HG02884 (cell line): ENCODE data around the gene SOD3.

Experiments used
- ATAC-seq: cut with Tn5 transposase; IDR thresholded peaks from one replicate; pipeline ENCODE4 v1.9.1; 2021; ENCODE audit warnings: mild to moderate bottlenecking, moderate library complexity; ENCODE audit not compliant: unreplicated experiment

The SOD3 gene

DNA sequence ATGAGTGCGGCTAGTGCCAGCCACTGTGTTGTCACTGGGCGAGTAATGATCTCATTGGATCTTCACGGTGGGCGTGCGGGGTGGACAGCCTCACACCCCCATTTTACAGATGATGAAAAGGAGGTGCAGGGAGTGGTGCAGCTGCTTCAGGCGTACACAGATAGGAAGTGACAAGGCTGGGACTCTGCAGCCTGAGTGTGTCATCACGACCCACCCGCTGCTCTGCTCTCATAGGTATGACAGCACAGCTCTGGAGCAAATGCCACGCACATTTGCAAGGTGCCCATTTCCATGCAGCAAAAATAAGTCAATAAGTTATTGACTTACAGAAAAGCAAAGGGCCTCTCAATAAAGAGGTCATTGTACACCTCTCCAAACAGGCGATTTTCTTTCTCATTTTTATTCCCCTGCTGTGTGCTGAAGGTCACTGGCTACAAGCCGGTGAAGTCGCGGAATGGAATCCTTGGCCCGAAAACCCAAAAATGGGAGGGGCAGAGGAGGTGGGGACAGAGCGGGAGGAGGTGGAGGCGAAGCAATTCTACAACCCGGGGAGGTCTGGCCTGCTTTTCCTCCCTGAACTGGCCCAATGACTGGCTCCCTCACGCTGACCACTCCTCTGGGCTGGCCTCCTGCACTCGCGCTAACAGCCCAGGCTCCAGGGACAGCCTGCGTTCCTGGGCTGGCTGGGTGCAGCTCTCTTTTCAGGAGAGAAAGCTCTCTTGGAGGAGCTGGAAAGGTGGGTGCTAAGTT, at the start of gene SOD3:
TSS of gene SOD3 (plus strand) at position 658 of the 750 bp plus-strand sequence. CDS start 3,949 bp downstream, outside the sequence.
- ATAC-seq: no peak

DNA sequence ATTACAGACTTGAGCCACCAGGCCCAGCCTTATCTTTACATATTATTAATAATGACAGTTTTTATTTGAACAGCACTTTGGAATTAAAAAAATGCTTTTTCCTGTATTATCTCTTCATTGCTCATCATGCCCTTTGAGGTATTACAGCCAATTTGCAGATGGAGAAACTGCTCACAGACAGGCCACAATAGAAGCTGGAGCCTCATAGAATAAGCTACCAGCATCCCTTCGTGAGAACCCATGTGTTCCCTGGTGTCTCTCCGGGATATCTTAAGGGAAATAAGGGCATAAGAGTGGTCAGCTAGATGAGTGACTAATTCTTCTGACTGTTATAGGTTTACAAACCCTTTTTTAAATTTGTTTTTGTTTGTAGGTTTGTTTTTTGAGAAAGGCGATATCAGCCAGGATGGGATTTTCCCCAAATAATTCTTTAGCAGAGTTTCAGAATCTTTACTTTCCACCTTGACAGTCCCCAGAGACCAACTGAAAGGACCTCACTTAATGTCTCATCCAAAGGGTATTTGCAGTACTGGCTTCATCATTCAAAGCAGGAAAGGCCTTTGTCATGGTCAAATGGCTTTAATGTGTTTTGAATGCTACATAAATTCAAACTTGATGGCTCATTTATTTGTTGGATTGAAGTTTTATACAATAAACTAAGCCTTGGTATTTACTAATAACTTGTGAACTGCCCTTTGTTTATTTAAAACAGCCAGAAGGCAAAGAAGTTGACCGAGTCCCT, 48.0 kb upstream of the SOD3 start:
- no peak for ATAC-seq

- ATAC-seq: no peak
Observed at GRCh38 chr4:24748023-24748422, 47.4 kb upstream of the SOD3 start.

DNA sequence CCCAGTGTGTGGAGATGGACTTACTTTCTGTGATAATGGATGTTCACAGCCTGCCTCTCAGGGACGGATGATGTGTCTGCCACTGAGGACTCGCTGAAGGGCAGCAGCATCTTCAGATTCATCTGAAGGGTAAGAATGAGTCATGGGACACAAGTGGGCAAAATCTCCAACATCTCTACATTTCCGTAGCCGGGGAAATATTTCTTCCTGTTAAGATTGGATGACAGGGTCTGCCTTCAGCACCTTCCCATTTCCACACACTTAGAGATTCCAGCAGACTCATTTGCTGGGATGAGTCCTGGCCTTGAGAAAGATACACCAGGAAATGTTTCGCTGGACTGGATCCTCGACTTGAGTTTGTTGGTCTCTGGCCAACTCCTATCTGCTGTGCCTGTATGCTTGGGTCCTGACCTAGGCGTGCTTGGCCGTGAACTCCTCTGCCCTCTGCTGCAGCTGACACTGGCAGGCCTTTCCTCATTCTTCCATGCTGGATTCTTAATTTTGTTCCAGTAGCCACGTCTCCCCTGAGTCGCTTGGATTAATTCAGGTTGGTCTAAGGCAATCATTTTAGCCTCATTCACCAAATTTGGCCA, 46.5 kb upstream of the SOD3 start:
- ATAC-seq: no peak

DNA sequence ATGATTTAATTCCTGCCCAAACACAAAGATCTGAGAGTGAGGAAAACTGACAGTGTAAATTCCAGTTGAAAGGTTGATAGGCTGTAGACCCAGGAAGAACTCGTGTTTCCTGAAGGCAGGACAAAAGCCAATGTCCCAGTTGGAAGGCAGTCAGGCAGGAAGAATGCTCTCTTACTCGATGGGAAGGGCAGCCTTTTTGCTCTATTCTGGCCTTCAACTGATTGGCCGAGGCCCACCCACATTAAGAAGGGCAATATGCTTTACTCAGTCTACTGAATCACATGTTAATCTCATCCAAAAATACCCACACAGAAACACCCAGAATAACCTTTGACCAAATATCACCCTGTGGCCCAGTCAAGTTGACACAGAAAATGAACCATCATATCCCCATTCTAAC, 45.3 kb upstream of the SOD3 start:
- no peak for ATAC-seq

DNA sequence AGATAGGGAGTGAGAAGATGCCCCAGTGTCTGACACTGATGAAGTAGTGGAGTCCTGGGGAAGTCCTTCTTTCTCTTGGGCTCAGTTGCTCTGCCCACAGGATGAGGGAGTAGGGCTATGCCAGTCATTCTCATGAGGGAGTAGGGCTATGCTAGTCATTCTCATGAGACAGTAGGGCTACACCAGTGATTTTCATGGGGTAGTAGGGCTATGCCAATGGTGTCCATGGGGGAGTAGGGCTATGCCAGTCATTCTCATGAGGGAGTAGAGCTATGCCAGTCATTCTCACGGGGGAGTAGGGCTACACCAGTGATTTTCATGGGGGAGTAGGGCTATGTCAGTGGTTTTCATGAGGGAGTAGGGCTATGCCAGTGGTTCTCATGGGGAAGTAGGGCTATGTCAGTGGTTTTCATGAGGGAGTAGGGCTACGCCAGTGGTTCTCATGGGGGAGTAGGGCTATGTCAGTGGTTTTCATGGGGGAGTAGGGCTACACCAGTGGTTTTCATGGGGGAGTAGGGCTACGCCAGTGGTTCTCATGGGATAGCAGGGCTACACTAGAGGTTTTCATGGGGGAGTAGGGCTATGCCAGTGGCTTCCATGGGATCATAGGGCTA, 43.3 kb upstream of the SOD3 start:
- ATAC-seq: no peak

DNA sequence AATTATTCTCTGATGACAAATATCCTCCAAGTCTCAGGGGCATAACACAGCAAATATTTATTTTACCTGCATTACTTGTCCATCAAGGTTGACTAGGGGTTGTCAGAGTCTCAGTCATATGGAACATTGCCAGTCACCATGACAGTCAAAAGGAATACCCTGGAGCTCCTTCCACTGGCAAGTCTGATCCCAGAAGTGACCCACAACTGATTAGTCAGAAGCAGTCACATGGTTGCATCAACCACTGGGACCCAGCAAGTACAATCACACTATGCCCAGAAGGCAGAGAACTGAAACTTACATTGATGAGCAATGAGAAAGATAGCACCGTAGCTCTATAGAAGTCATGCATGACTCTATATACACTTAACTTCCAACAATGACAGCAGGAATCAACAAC, 41.9 kb upstream of the SOD3 start:
- ATAC-seq: peak; percentile 73

- no peak for ATAC-seq
Observed at GRCh38 chr4:24754571-24754970, 40.8 kb upstream of the SOD3 start.

DNA sequence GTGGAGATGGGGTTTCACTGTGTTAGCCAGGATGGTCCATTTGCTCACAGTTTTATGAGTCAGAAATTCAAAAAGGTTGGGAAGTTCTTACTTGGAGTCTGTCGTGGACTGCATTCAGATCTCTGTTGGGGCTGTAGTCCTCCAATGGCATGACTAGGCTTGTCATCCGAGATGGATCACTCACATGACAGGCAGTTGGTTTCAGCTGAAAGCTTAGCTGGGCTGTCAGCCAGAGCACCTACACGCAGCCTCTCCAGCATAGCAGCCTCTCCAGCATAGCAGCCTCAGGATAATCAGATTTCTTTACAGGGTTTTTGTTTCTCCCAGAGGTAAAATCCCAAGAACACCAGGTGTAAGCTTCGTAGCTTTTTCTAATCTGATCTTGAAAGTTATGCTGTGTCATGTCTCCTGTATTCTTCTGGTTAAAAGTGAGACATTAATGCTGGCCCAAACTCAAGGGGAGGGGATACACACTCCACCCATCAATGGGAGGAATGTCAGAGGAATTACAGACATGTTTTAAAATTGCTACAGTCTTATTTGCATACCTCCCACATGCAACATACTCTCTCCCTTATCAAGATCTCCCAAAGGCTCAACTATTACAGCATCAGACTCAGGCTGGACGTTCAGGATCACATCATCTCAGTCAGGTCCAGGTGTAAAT, 31.6 kb upstream of the SOD3 start:
- no peak for ATAC-seq

DNA sequence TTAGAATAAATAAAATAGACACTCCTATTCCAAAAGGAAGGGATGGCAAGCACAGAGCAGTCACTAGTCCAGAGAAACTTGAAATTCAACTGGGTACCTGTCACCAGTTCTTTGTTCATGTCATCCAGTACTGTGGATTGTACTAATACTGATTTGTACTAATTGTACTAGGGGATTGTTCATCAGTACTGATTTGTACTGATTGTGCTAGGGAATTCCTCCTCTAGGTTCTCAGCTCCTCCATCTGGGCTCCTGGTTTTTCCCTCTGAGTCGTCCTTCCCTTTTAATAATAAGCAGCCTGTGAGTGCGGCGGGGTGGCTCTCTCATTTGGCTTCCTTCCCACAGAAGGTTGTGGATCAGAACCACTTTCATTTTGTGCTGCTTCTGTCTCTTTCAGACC, 31.0 kb upstream of the SOD3 start:
- ATAC-seq: no peak

- ATAC-seq: no peak
Observed at GRCh38 chr4:24765376-24765988, 29.9 kb upstream of the SOD3 start.

DNA sequence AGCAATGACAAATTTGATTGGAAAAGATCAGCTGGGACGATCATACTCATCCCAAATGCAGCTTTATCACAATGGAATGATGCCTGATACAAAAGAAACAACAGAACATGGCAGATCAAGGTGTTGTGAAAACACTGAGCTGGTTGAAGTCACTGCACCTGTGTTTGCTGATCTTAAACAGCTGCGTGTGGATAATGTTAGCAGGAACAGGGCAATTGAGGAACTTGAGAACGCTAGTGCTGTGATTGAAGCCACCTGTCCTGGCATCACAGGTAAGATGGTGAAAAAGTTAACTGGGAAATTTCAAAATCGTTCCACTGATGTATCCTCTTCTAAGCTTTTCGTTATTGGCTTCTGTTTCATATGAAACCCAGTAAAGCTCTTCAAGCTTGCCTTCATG, 27.4 kb upstream of the SOD3 start:
- no peak for ATAC-seq

DNA sequence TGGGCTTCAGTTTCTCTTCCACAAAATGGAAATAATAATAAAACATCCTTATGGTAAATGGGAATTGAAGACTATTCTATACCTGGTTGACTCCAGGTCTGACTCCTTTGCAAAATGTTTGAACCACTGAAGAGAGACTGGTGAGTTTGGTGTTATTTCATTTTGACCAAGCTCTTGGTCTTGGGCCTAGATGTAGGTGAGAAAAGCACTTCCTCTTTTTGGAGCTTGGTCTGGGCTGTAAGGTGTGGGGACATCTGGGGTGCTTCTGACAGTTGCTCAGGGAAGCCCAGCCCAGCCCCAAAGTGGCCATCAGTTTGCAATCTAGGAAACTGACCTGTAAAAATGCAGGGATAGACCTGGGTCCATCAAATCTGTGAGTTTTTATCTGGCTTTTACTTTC, 26.8 kb upstream of the SOD3 start:
- ATAC-seq: peak; percentile 71

- ATAC-seq: no peak
Observed at GRCh38 chr4:24769571-24769970, 25.8 kb upstream of the SOD3 start.

DNA sequence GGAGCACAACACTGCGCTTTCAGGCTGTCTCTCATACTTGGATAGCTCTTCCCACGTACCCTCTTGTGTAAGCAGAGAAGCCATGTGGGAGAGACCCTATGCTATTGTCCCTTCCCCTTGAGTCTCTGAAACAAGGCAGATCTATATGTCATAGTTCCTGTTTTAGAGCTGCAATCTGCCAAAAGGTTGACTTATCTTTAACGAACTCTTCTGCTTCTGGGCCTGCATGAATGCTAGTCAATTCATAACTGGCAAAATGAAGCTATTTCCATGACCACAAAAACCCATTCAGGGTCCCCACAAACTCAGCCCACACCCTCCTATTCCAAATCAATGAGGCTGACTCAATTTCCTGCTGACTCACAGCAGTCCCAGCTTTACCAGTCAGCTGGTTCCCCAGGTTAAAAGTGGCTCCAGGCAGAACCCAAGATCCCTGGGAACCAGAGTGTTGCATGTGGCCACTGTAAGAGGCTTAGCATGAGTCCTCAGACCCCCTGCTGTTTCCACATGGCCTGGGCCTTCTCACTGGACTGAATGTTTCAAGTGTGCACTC, 25.3 kb upstream of the SOD3 start:
- peak; percentile 74 for ATAC-seq

DNA sequence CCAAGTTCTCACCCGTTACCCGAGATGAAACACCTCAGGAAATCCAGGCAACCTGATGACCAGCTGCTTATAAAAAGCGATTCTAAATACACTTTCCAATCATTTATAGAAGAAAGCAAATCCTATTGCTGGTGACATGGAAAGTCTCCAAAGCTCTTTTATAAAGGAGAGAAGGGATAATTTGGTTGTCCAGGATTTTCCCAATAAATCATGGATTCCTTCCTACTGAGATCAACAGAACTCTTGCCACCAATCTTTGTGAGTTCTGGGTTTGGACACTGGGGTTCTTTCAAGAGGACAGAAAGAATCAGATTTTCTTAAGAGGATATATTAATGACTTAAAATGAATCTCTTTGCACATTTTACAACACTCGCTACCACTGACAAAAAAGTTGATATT, 24.7 kb upstream of the SOD3 start:
- ATAC-seq: no peak

- no peak for ATAC-seq
Observed at GRCh38 chr4:24771241-24771640, 24.1 kb upstream of the SOD3 start.

- ATAC-seq: no peak
Observed at GRCh38 chr4:24772061-24772705, 23.2 kb upstream of the SOD3 start.

DNA sequence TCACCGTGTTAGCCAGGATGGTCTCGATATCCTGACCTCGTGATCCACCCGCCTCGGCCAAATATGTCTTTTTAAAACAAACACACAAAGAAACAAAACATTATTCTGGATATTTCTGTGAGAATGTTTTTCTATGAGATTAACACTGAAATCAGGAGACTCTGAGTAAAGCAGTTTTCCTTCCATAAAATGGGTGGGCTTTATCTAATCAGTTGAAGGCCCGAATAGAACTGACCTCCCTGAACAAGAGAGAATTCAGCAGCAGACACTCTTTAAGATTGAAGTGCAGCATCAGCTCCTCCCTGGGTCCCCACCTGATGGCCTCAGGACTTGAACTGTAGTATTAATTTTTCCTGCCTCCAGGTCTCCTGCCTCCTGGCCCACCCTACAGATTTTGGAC, 22.4 kb upstream of the SOD3 start:
- ATAC-seq: no peak

DNA sequence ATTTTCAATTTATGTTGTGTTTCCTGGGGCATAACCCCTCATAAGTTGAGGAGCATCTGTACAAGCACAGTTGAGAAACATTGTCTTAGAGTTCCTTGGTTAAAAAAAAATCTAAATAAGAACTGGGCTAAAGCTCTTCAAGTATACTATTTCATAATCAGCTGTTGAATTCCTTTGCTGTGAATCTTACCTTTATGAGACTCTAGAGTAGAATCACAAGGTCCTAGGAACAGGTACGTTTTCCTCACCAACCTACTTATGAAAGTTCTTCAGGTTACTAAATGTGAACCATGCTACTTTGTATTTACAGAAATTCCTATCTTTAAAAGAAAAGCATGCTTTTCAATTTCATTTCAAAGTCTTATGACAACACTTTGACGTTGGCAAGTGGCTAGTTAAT, 20.9 kb upstream of the SOD3 start:
- no peak for ATAC-seq
